PC-3 (cell line): ENCODE data around the gene OR2AE1. TPM values are rescaled to one million over a fixed set of nuclear protein-coding genes. Genes with fewer than 3 reads are reported as not detected.
"Not testable (repeated sequence)": the region's sequence is repeated elsewhere in the genome, so short reads cannot be mapped to it uniquely, and the experiment has no call there.

Experiments
- ATAC-seq: fragments of 200-7000 bp; cut with Tn5 transposase; 2 replicates; pipeline ENCODE4 v1.9.1; 2020; ENCODE audit warnings: mild to moderate bottlenecking, moderate library complexity
- BruUV-seq: library from RNA; stranded (reverse); fragments of 400-500 nt; replicated peaks from 2 replicates; lab custom pipeline; 2021; lab: Mats Ljungman, UMichigan
- CTCF ChIA-PET: fragments of 300-600 bp; sonication (Branson Sonifier 250); formaldehyde crosslinking; loops from one replicate; lab custom pipeline; 2022; ENCODE audit warnings: antibody characterized with exemption; lab: Charles Lee
- POLR2A ChIA-PET: fragments of 300-600 bp; sonication (Branson Sonifier 250); formaldehyde crosslinking; loops from one replicate; lab custom pipeline; 2022; ENCODE audit warnings: antibody characterized with exemption; ENCODE audit not compliant: unreplicated experiment; lab: Charles Lee
- DNase-seq: peaks from one replicate; pipeline ENCODE4 v3.0.0-alpha.2; 2015
- H2AFZ ChIP-seq: fragments of 300-600 bp; sonication (generic); 2 replicates; pipeline ENCODE4 v1.6.0; 2016; ENCODE audit warnings: antibody characterized with exemption, low read length
- H3F3A ChIP-seq: fragments of 300-600 bp; sonication (generic); one replicate; pipeline ENCODE4 v1.6.0; 2017; ENCODE audit warnings: antibody characterized with exemption, low read length, control low read depth, mild to moderate bottlenecking; ENCODE audit not compliant: unreplicated experiment
- H3K27ac ChIP-seq: fragments of 300-600 bp; sonication (generic); 2 replicates; pipeline ENCODE4 v1.5.1; 2016; ENCODE audit warnings: mild to moderate bottlenecking, low read length
- H3K27me3 ChIP-seq: fragments of 300-600 bp; sonication (generic); 2 replicates; pipeline ENCODE4 v1.6.1; 2016; ENCODE audit warnings: low read length, mixed read lengths
- H3K36me3 ChIP-seq: fragments of 300-600 bp; sonication (generic); 2 replicates; pipeline ENCODE4 v1.6.1; 2016; ENCODE audit warnings: low read depth, mixed run types, low read length, mixed read lengths
- H3K4me1 ChIP-seq: fragments of 300-600 bp; sonication (generic); 2 replicates; pipeline ENCODE4 v1.5.1; 2016; ENCODE audit warnings: low read length; ENCODE audit not compliant: insufficient read depth
- H3K4me2 ChIP-seq: fragments of 300-600 bp; sonication (generic); 2 replicates; pipeline ENCODE4 v1.6.0; 2016; ENCODE audit warnings: low read length
- H3K4me3 ChIP-seq: fragments of 300-600 bp; sonication (generic); 2 replicates; pipeline ENCODE4 v1.5.1; 2016; ENCODE audit warnings: mild to moderate bottlenecking, low read length, mixed read lengths
- H3K79me2 ChIP-seq: fragments of 300-600 bp; sonication (generic); 2 replicates; pipeline ENCODE4 v1.6.1; 2017; ENCODE audit warnings: low read length, mixed read lengths
- H3K9ac ChIP-seq: fragments of 300-600 bp; sonication (generic); 2 replicates; pipeline ENCODE4 v1.6.0; 2016; ENCODE audit warnings: mild to moderate bottlenecking, low read length
- H3K9me2 ChIP-seq: fragments of 300-600 bp; sonication (generic); replicated peaks from 2 replicates; pipeline ENCODE4 v1.6.1; 2016; ENCODE audit warnings: mixed run types, low read length, mixed read lengths
- H3K9me3 ChIP-seq: fragments of 300-600 bp; sonication (generic); 2 replicates; pipeline ENCODE4 v1.6.1; 2016; ENCODE audit warnings: low read length, mixed read lengths
- H4K20me1 ChIP-seq: fragments of 300-600 bp; sonication (generic); 2 replicates; pipeline ENCODE4 v1.6.1; 2016; ENCODE audit warnings: low read length, mixed read lengths
- CTCF ChIP-seq: fragments of 300-600 bp; sonication (generic); conservative IDR thresholded peaks from 2 replicates; pipeline ENCODE4 v1.5.1; 2017; ENCODE audit warnings: antibody characterized with exemption, low read depth, mild to moderate bottlenecking, low read length
- EZH2 ChIP-seq: fragments of 300-600 bp; sonication (generic); IDR thresholded peaks from one replicate; pipeline ENCODE4 v1.6.1; 2017; ENCODE audit warnings: antibody characterized with exemption, mild to moderate bottlenecking, low read length; ENCODE audit not compliant: unreplicated experiment
- EZH2phosphoT487 ChIP-seq: fragments of 300-600 bp; sonication (generic); IDR thresholded peaks from 2 replicates; pipeline ENCODE4 v1.6.1; 2018; ENCODE audit warnings: mild to moderate bottlenecking, antibody characterized with exemption, low read length, borderline replicate concordance
- intact Hi-C: fragments of 100-400 bp; cut with micrococcal nuclease; formaldehyde crosslinking; loops from 2 replicates; pipeline ENCODE4 v1.9.0; 2023
- total RNA-seq: library from RNA; depleted of rRNA; stranded (reverse); fragments of >200 nt; gene quantifications from 2 replicates; pipeline ENCODE4 v1.2.3, GENCODE V29; 2014

OR2AE1 gene
- total RNA-seq, 1 experiment from 2014 or later, result 0.18 TPM

- TF ChIP-seq EZH2phosphoT487, result no peak
- no peak for TF ChIP-seq EZH2
- no peak for TF ChIP-seq CTCF
- CTCF ChIA-PET, result no interaction called here
- BruUV-seq, result no TSS peak
Observed at GRCh38 chr7:99897322-99898022, 20.6 kb upstream of the OR2AE1 start.

GRCh38 chr7:99894738-99895137 lies 17.9 kb upstream of the OR2AE1 start:
- no peaks in the 10 kb centered on the region for H3K36me3 ChIP-seq
- H3K79me2 ChIP-seq, result no peaks in the 10 kb centered on the region
- no peaks in the 10 kb centered on the region for H4K20me1 ChIP-seq
- no peaks in the 10 kb centered on the region for H3K9me2 ChIP-seq
- POLR2A ChIA-PET, result no interaction called here
- no peak overlapping the region for H3K4me3 ChIP-seq
- H3K4me2 ChIP-seq, result no peak overlapping the region
- no peak overlapping the region for H3K27ac ChIP-seq
- H3K4me1 ChIP-seq, result no peaks in the 10 kb centered on the region
- H2AFZ ChIP-seq, result no peak overlapping the region
- CTCF ChIA-PET, result no interaction called here
- no peak for ATAC-seq
- no TSS peak for BruUV-seq
- no peaks in the 10 kb centered on the region for H3K27me3 ChIP-seq
- intact Hi-C loops, result no loop called here
- H3F3A ChIP-seq, result no peaks in the 10 kb centered on the region
- no peak overlapping the region for H3K9ac ChIP-seq
- no peak for DNase-seq
- H3K9me3 ChIP-seq, result no peaks in the 10 kb centered on the region
- TF ChIP-seq EZH2, result no peak
- no peak for TF ChIP-seq EZH2phosphoT487
- TF ChIP-seq CTCF, result no peak

More at GRCh38 chr7:99897322-99898022, 20.6 kb upstream of the OR2AE1 start:
- no peaks in the 10 kb centered on the region for H3K27me3 ChIP-seq
- H2AFZ ChIP-seq, result no peak overlapping the region
- peaks cover 24% of the 10 kb centered on the region for H3K36me3 ChIP-seq
- H4K20me1 ChIP-seq, result no peaks in the 10 kb centered on the region
- no peak overlapping the region for H3K4me2 ChIP-seq
- no peak overlapping the region for H3K27ac ChIP-seq
- POLR2A ChIA-PET, result no interaction called here
- no peak overlapping the region for H3K4me3 ChIP-seq
- no peaks in the 10 kb centered on the region for H3K79me2 ChIP-seq
- no peak overlapping the region for H3K9ac ChIP-seq
- DNase-seq (no peak), ATAC-seq (no peak)
- H3K9me3 ChIP-seq, result no peaks in the 10 kb centered on the region
- no peaks in the 10 kb centered on the region for H3F3A ChIP-seq
- intact Hi-C loops, result no loop called here
- no peaks in the 10 kb centered on the region for H3K9me2 ChIP-seq
- no peaks in the 10 kb centered on the region for H3K4me1 ChIP-seq

- no peak overlapping the region for H3K9ac ChIP-seq
- H3K4me1 ChIP-seq, result no peaks in the 10 kb centered on the region
- no peak for DNase-seq
- H3K4me2 ChIP-seq, result no peak overlapping the region
- H3K36me3 ChIP-seq, result no peaks in the 10 kb centered on the region
- ATAC-seq, result no peak
- no peak overlapping the region for H2AFZ ChIP-seq
- no peak overlapping the region for H3K4me3 ChIP-seq
- no peaks in the 10 kb centered on the region for H4K20me1 ChIP-seq
- no peaks in the 10 kb centered on the region for H3K79me2 ChIP-seq
- H3F3A ChIP-seq, result no peaks in the 10 kb centered on the region
- H3K9me3 ChIP-seq, result no peaks in the 10 kb centered on the region
- intact Hi-C loops, result no loop called here
- CTCF ChIA-PET, result no interaction called here
- H3K27me3 ChIP-seq, result no peaks in the 10 kb centered on the region
- POLR2A ChIA-PET, result no interaction called here
- no peak overlapping the region for H3K27ac ChIP-seq
- TF ChIP-seq EZH2phosphoT487 (no peak), CTCF (no peak), EZH2 (no peak)
- H3K9me2 ChIP-seq, result no peaks in the 10 kb centered on the region
- BruUV-seq, result no TSS peak
Observed at GRCh38 chr7:99893280-99893679, 16.4 kb upstream of the OR2AE1 start.

- BruUV-seq, H3K79me2 ChIP-seq, H3K4me2 ChIP-seq, H3F3A ChIP-seq, H3K27ac ChIP-seq, DNase-seq, H3K27me3 ChIP-seq, intact Hi-C loops, ATAC-seq, H3K9ac ChIP-seq, H3K9me3 ChIP-seq, POLR2A ChIA-PET, H4K20me1 ChIP-seq, H3K4me1 ChIP-seq, H3K36me3 ChIP-seq, CTCF ChIA-PET, H3K9me2 ChIP-seq, H2AFZ ChIP-seq, H3K4me3 ChIP-seq: not testable (repeated sequence)
Observed at GRCh38 chr7:99890348-99890747, 13.5 kb upstream of the OR2AE1 start.
